Activated T-cell treated with anti-CD3 and anti-CD28 coated beads, Interleukin-2, amount 50 U/mL, for 72 hours (primary cell): Measurements from ENCODE around the gene TYK2. TPM values are rescaled to one million over a fixed set of nuclear protein-coding genes. Genes with fewer than 3 reads are reported as not detected.
"Not testable (repeated sequence)": the region's sequence is repeated elsewhere in the genome, so short reads cannot be mapped to it uniquely, and the experiment has no call there.

Source experiments
- ATAC-seq, 2 donors: fragments of 150-1000 bp; cut with Tn5 transposase; replicated peaks in 1 of 2; 2 replicates each; pipeline ENCODE4 v1.10.0; 2021; ENCODE audit warnings: moderate library complexity in 2 of 2, mild to moderate bottlenecking in 1 of 2
- DNase-seq, 2 donors: peaks; one replicate each; pipeline ENCODE4 v3.0.0; 2021 to 2022; ENCODE audit warnings: mixed read lengths in 1 of 2
- H3K27ac Mint-ChIP-seq: one replicate; pipeline ENCODE4 v1.8.0; 2022; ENCODE audit warnings: mild to moderate bottlenecking, moderate library complexity, mixed read lengths
- H3K27me3 Mint-ChIP-seq: one replicate; pipeline ENCODE4 v1.8.0; 2022; ENCODE audit warnings: low read depth, mixed read lengths
- H3K36me3 Mint-ChIP-seq, 2 donors: one replicate each; pipeline ENCODE4 v1.8.0; 2022; ENCODE audit warnings: mixed read lengths in 2 of 2, mild to moderate bottlenecking in 1 of 2; ENCODE audit not compliant: insufficient read depth in 2 of 2
- H3K4me1 Mint-ChIP-seq: one replicate; pipeline ENCODE4 v1.8.0; 2022; ENCODE audit warnings: low read depth, mixed read lengths
- H3K4me3 Mint-ChIP-seq, 2 donors: one replicate each; pipeline ENCODE4 v1.8.0; 2022; ENCODE audit warnings: mild to moderate bottlenecking in 2 of 2, mixed read lengths in 2 of 2, moderate library complexity in 2 of 2
- H3K9me3 Mint-ChIP-seq, 2 donors: one replicate each; pipeline ENCODE4 v1.8.0; 2022; ENCODE audit warnings: mixed read lengths in 2 of 2
- total RNA-seq, 2 donors: library from RNA; stranded (reverse); gene quantifications; one replicate each; pipeline ENCODE4 v1.2.3, GENCODE V29; 2022

Gene TYK2
- total RNA-seq, 2 donors from 2014 or later: 174 to 222 TPM

DNA sequence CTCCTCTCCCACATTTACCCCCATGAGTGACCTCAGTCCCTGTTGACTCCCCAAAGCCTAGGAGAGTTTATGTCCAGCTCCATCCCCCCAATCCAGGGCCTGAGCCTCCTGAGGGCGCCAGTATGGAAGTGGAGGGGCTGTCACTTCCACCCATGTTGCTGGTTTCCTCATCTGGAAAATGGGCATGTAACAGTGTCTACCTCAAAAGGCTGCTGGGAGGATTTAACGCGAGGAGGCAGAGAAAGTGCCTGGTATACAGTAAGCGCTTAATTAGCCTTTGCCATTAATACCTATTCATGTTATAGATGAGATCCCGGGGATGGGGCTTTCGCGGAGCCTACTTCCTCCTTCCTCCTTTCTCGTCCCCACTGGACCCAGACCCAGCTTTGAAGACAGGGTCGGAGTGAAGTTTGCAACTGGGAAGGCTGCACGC is 476 bp downstream of the TYK2 start:
- peak overlapping the region; percentile 81 for H3K27ac Mint-ChIP-seq
- no peaks in the 10 kb centered on the region for H3K9me3 Mint-ChIP-seq
- H3K36me3 Mint-ChIP-seq: peaks cover 12 to 18% of the 10 kb centered on the region in 2 donors
- DNase-seq: peak in 1 of 2 donors; percentile 13
- peaks cover 24% of the 10 kb centered on the region for H3K4me1 Mint-ChIP-seq
- peak overlapping the region; percentile 98 to 99 for H3K4me3 Mint-ChIP-seq
- no peak for ATAC-seq
- H3K27me3 Mint-ChIP-seq: no peaks in the 10 kb centered on the region

DNA sequence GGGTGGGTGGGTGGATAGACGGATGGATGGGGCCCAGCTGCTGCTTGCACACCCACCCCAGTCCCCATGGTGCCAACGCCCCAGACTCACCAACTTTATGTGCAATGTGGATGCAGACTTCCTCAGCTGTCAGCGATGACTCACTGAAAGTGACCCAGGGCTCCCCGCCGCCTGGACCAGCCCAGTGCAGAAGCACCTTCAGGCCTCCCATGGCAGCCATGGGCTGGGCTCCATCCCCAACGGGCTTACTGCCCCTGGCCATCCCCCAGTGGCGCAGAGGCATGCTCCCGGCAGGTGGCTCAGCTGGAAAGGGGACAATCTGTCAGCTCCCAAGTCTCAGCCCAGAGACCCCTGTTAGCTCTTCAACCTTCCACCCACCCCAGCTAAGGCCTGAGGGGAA is 2.2 kb downstream of the TYK2 start:
- no peak overlapping the region for H3K27ac Mint-ChIP-seq
- ATAC-seq (no peak), DNase-seq (no peak)
- H3K9me3 Mint-ChIP-seq: no peaks in the 10 kb centered on the region
- H3K27me3 Mint-ChIP-seq: no peaks in the 10 kb centered on the region
- H3K4me3 Mint-ChIP-seq: no peak overlapping the region
- peaks cover 24% of the 10 kb centered on the region for H3K4me1 Mint-ChIP-seq
- peaks cover 13 to 26% of the 10 kb centered on the region in 2 donors for H3K36me3 Mint-ChIP-seq

DNA sequence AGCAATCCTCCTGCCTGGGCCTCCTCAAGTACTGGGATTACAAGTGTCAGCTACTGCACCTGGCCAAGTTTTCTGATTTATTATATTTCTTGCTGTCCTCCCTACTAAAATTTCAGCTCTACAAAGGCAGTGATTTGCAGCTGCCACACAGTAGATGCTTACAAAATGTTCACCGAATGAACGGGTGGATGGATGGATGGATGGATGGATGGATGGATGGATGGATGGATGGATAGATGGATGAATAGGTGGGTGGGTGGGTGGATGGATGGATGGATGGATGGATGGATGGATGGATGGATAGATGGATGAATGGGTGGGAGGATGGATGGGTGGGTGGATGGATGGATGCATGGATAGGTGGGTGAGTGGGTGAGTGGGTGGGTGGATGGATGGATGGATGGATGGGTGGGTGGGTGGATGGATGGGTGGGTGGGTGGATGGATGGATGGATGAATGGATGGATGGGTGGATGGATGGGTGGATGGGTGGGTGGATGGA is 3.2 kb downstream of the TYK2 start:
- H3K27ac Mint-ChIP-seq: not testable (repeated sequence)

DNA sequence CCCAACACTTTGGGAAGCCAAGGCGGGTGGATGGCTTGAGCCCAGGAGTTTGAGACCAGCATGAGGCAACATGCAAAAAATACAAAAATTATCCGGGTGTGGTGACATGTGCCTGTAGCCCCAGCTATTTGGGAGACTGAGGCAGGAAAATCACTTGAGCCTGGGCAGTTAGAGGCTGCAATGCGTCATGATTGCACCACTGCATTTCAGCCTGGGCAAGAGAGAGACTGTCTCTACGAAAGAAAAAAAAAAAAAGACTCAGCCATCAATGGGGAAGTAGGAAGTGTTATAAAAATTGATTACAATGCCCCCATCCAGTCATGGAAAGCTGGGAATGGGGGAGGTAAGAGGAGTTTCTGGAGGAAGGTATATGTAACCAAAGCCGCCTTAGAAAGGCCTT is 5.4 kb downstream of the TYK2 start:
- ATAC-seq: no peak
- peaks cover 11 to 26% of the 10 kb centered on the region in 2 donors for H3K36me3 Mint-ChIP-seq
- H3K4me3 Mint-ChIP-seq: no peak overlapping the region
- peaks cover 15% of the 10 kb centered on the region for H3K4me1 Mint-ChIP-seq
- DNase-seq: no peak
- H3K27ac Mint-ChIP-seq: no peak overlapping the region
- no peaks in the 10 kb centered on the region for H3K9me3 Mint-ChIP-seq
- no peaks in the 10 kb centered on the region for H3K27me3 Mint-ChIP-seq

More for the DNA sequence above, 3.2 kb downstream of the TYK2 start:
- not testable (repeated sequence) for H3K9me3 Mint-ChIP-seq, DNase-seq, H3K4me3 Mint-ChIP-seq, H3K27me3 Mint-ChIP-seq, ATAC-seq
- peaks cover 13 to 26% of the 10 kb centered on the region in 2 donors for H3K36me3 Mint-ChIP-seq
- peaks cover 24% of the 10 kb centered on the region for H3K4me1 Mint-ChIP-seq

DNA sequence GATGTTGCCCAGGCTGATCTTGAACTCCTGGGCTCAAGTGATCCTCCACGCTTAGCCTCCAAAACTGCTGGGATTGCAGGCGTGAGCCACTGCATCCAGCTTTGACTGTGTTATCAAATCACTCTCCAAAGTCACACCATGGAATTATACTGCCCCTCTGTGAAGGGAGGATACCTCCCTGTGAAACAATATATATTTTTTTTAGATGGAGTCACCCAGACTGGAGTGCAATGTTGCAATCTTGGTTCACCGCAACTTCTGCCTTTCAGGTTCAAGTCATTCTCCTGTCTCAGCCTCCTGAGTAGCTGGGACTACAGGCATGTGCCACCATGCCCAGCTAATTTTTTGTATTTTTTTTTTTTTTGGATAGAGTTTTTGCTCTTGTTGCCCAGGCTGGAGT is 7.7 kb downstream of the TYK2 start:
- no peaks in the 10 kb centered on the region for H3K9me3 Mint-ChIP-seq
- no peak for DNase-seq
- no peaks in the 10 kb centered on the region for H3K27me3 Mint-ChIP-seq
- peaks cover 9 to 24% of the 10 kb centered on the region in 2 donors for H3K36me3 Mint-ChIP-seq
- H3K4me1 Mint-ChIP-seq: peaks cover 6% of the 10 kb centered on the region
- ATAC-seq: no peak
- no peak overlapping the region for H3K4me3 Mint-ChIP-seq
- no peak overlapping the region for H3K27ac Mint-ChIP-seq

DNA sequence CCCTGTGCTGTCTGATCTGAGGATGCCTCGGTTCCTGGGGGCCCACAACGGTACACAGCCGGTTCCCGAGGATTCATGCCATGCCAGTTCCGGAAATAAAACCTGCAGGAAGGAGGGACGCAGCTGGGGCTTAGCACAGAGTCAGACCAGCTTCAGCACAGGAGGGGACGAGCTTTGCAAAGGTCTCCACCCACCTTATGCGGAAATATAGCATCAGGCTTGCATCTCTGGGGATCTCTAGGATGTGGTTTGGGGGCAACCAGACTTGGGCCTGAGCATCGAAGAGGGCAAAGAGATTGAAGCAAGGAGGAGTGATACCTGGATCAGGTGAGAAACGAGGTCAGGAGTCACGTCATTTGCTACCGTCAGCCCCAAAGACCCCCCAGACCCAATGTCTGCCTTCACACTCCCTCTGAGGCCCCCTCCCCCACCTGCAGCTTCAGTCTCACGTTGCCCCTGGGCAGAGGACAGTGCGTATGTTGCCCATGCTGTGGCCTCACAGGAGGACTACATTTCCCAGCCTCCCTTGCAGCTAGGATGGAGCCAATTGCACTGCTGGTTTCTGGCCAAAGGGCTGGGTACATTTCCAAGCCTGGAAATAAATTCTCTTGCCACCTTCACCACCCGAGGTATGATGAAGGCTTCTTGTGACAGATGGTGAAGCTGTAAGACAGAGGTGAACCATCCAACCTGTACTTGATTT is 12.1 kb downstream of the TYK2 start:
- Mint-ChIP-seq H3K9me3 (no peaks in the 10 kb centered on the region), H3K36me3 (peaks cover 2 to 14% of the 10 kb centered on the region in 2 donors), H3K27ac (no peak overlapping the region), H3K27me3 (no peaks in the 10 kb centered on the region), H3K4me1 (peaks cover 6% of the 10 kb centered on the region), H3K4me3 (no peak overlapping the region)
- DNase-seq (no peak), ATAC-seq (no peak)

DNA sequence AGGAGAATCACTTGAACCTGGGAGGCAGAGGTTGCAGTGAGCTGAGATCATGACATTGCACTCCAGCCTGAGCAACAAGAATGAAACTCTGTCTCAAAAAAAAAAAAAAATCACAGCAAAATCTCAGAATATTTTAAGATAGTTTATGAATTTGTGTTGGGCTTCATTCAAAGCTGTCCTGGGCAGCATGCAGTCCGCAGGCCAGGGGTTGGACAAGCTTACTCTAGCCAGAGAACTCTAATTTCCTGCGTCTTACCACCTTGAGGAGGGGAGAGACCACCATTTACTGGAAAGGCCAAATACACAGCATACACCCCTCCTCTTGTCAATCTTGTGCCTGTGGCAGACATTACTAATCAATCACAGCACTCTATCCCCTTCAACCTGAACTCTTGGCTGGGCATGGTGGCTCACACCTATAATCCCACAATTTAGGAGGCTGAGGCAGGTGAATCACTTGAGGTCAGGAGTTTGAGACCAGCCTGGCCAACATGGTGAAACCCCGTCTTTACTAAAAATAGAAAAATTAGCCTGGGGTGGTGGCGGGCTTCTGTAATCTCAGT is 13.3 kb downstream of the TYK2 start:
- not testable (repeated sequence) for DNase-seq

DNA sequence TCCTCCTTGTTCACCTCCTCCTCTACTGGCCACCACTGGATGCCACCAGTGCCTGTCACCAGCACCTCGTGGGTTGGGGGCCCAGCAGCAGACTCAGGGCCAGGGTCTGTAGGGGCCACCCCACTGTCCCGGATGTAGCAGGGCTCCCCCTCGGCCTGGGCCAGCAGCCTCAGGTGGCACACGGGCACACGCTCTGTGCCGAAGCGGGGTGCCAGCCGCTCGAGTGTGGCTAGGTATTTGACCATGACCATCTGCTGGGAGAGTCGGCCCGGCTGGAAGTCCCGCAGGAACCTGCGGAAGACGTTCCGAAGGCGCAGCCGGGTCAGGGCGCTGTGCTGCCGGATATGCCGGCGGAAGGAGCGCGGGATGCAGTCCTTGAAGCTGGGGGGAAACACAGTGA is 14.9 kb downstream of the TYK2 start:
- H3K27me3 Mint-ChIP-seq: no peaks in the 10 kb centered on the region
- H3K4me3 Mint-ChIP-seq: no peak overlapping the region
- no peaks in the 10 kb centered on the region for H3K9me3 Mint-ChIP-seq
- no peak for ATAC-seq
- peaks cover 2 to 17% of the 10 kb centered on the region in 2 donors for H3K36me3 Mint-ChIP-seq
- DNase-seq: no peak
- peaks cover 6% of the 10 kb centered on the region for H3K4me1 Mint-ChIP-seq
- H3K27ac Mint-ChIP-seq: no peak overlapping the region

More for the DNA sequence above, 13.3 kb downstream of the TYK2 start:
- H3K4me1 Mint-ChIP-seq, H3K27me3 Mint-ChIP-seq, H3K27ac Mint-ChIP-seq, ATAC-seq, H3K4me3 Mint-ChIP-seq, H3K9me3 Mint-ChIP-seq: not testable (repeated sequence)
- H3K36me3 Mint-ChIP-seq: peaks cover 2 to 16% of the 10 kb centered on the region in 2 donors

DNA sequence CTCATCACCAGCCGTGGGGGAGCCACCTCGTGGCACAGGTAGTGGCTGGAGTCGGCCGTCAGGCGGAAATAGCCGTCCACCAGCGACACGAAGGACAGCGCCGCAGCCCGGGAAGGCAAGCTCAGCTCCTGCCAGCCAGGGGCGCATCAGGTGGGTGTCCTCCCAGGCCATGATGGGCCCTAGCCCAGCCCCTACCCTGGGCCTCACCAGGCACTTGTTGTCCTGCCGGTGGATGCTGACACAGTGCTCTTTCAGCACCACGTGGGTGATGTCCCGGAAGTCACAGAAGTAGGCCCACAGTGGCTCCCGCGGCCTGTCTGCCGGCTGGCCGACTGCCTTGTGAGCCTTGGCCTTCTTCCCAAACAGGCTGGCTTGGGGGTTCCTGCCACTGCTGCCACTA is 15.7 kb downstream of the TYK2 start:
- no peak overlapping the region for H3K4me3 Mint-ChIP-seq
- peaks cover 2 to 19% of the 10 kb centered on the region in 2 donors for H3K36me3 Mint-ChIP-seq
- no peak overlapping the region for H3K27ac Mint-ChIP-seq
- ATAC-seq (no peak), DNase-seq (no peak)
- peaks cover 5% of the 10 kb centered on the region for H3K4me1 Mint-ChIP-seq
- no peaks in the 10 kb centered on the region for H3K9me3 Mint-ChIP-seq
- no peaks in the 10 kb centered on the region for H3K27me3 Mint-ChIP-seq

DNA sequence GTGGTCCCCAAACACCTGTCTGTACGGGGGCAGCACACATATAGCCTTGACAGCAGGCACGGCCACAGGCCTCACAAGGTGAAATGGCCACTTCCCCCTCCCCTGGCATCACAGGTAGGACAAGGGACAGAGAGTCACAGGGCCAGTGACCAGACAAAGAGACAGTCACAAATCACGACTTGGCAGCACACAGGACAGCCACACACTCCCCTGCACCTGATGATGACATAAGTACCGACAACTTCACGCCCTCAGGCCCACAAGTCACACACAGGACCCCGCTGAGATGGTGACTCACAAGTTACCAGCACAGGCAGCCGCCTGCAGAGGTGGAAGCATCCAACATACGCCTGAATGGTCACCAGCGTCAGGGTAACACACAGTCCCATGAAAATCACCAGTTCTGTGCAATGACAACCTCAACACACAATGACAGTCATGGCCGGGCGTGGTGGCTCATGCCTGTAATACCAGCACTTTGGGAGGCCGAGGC is 16.5 kb downstream of the TYK2 start:
- H3K4me3 Mint-ChIP-seq: no peak overlapping the region
- ATAC-seq: peak in 1 of 2 donors; percentile 36
- no peaks in the 10 kb centered on the region for H3K27me3 Mint-ChIP-seq
- no peaks in the 10 kb centered on the region for H3K4me1 Mint-ChIP-seq
- H3K9me3 Mint-ChIP-seq: no peaks in the 10 kb centered on the region
- no peak for DNase-seq
- H3K36me3 Mint-ChIP-seq: peaks cover 3 to 14% of the 10 kb centered on the region in 2 donors
- no peak overlapping the region for H3K27ac Mint-ChIP-seq

DNA sequence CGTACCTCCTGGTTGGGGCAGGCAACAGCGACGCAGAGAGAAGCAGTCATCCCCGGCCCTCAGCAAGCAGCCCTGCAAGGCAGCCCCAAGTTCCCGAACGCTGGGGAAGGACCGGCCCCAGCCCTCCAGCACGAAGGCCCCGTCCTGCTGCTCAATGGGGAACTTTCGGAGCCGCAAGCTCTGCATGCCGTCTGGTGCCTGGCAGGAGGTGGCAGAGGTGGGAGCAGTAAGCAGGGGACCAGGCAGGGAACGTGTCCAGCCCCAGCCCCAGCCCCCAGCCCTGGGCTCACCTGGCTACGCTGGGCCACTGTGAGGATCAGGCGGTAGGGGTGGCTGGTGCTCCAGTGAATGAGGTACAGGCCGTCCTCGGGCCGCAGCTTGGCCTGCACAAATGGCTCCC is 18.1 kb downstream of the TYK2 start:
- H3K4me3 Mint-ChIP-seq: no peak overlapping the region
- ATAC-seq (no peak), DNase-seq (no peak)
- H3K27me3 Mint-ChIP-seq: no peaks in the 10 kb centered on the region
- no peak overlapping the region for H3K27ac Mint-ChIP-seq
- no peaks in the 10 kb centered on the region for H3K4me1 Mint-ChIP-seq
- peaks cover 3 to 11% of the 10 kb centered on the region in 2 donors for H3K36me3 Mint-ChIP-seq
- no peaks in the 10 kb centered on the region for H3K9me3 Mint-ChIP-seq

DNA sequence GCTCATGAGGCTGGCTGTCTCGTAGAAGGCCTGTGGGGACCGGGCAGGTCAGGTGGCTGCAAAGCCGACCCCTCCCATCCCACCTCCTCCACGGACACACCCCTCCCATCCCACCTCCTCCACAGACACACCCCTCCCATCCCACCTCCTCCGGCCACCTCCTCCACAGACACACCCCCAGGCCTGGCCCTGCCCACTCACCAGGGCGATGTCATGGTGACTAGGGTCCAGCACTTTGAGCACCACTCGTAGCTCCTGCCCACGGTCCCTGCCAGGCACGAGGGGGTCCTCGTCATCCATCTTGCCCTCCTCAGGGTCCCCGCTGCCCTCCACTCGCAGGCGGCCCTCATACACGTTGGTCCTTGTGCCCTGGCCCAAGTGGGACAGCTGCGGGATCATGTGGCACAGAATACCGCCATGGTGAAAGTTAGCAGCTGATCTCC is 18.8 kb downstream of the TYK2 start:
- Mint-ChIP-seq H3K4me1 (no peaks in the 10 kb centered on the region), H3K27me3 (no peaks in the 10 kb centered on the region), H3K4me3 (no peak overlapping the region), H3K36me3 (peaks cover 3 to 9% of the 10 kb centered on the region in 2 donors), H3K27ac (no peak overlapping the region), H3K9me3 (no peaks in the 10 kb centered on the region)
- ATAC-seq: no peak
- DNase-seq: no peak

DNA sequence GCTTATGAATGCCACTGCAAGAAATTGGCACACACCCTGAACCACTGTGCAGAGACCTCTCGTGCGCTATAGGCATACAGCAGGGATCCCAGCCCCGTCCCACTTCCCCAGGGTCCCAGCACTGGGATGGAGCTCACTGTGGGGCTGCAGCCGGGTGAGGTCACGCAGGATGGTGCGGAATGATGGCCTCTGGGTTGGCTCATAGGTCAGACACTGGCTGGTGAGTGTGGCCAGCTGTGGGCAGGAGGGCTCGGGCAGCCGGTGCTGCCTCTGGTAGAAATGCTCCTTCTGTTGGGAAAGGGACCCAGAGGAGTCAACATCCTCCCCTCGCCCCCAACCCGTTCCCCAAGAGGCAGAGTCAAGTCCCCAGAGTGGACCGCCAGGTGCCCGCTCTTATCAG is 23.9 kb downstream of the TYK2 start:
- Mint-ChIP-seq H3K27ac (no peak overlapping the region), H3K36me3 (peaks cover 6 to 24% of the 10 kb centered on the region in 2 donors)
- ATAC-seq: no peak

More for the DNA sequence above, 23.9 kb downstream of the TYK2 start:
- no peak for DNase-seq
- no peak overlapping the region for H3K4me3 Mint-ChIP-seq
- H3K4me1 Mint-ChIP-seq: no peaks in the 10 kb centered on the region
- no peaks in the 10 kb centered on the region for H3K27me3 Mint-ChIP-seq
- H3K9me3 Mint-ChIP-seq: no peaks in the 10 kb centered on the region
